ENCODE data around the gene DRD1. TPM values are rescaled to one million over a fixed set of nuclear protein-coding genes. Genes with fewer than 3 reads are reported as not detected.
A peak's percentile ranks its signal among the peaks of the same experiment; 100 is the strongest.
"Not testable (repeated sequence)": the region's sequence is repeated elsewhere in the genome, so short reads cannot be mapped to it uniquely, and the experiment has no call there.

DRD1 gene
- polyA plus RNA-seq, 1 of the 3 experiments (the other 2 are of a cell fraction) = not detected

- H3K9ac ChIP-seq = no peak overlapping the region
- DNase-seq = no peak
- no peaks in the 10 kb centered on the region for H3K27me3 ChIP-seq (ENCODE audit: insufficient read depth)
- 27% methylated on average over 3 of the region's 3 CpGs for WGBS (ENCODE audit: low lambda C conversion rate)
- ChIA-PET POLR2A (no interaction called here), CTCF (no interaction called here)
- H3K4me3 ChIP-seq (ENCODE audit: low read depth in 2 of 2, low read length in 1 of 2) = no peak overlapping the region
- no peaks in the 10 kb centered on the region for H3K36me3 ChIP-seq (replicated peaks in 1 of 2; ENCODE audit: control insufficient read depth in 1 of 2, insufficient read depth in 2 of 2, low read length in 1 of 2)
- no peak overlapping the region for H3K4me2 ChIP-seq
- no peaks in the 10 kb centered on the region for H3K9me2 ChIP-seq
- no peak overlapping the region for H2AFZ ChIP-seq (ENCODE audit: low read depth)
- no peaks in the 10 kb centered on the region for H3F3A ChIP-seq (replicated peaks; ENCODE audit: insufficient read depth)
- no peaks in the 10 kb centered on the region for H4K20me1 ChIP-seq (ENCODE audit: insufficient read depth)
- no peaks in the 10 kb centered on the region for H3K4me1 ChIP-seq (ENCODE audit: control insufficient read depth in 1 of 2, insufficient read depth in 2 of 2, low read depth in 1 of 2, low read length in 1 of 2)
- TF ChIP-seq, protein P1, sequence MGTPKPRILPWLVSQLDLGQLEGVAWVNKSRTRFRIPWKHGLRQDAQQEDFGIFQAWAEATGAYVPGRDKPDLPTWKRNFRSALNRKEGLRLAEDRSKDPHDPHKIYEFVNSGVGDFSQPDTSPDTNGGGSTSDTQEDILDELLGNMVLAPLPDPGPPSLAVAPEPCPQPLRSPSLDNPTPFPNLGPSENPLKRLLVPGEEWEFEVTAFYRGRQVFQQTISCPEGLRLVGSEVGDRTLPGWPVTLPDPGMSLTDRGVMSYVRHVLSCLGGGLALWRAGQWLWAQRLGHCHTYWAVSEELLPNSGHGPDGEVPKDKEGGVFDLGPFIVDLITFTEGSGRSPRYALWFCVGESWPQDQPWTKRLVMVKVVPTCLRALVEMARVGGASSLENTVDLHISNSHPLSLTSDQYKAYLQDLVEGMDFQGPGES (IDR thresholded peaks at IDR 0.05; ENCODE audit: low read depth, low read length) = no peak
- TF ChIP-seq GATA2 (CRISPR knock-in tag; IDR thresholded peaks at IDR 0.05) (no peak), EP300 (IDR thresholded peaks at IDR 0.05; ENCODE audit: borderline replicate concordance in 1 of 2, low read depth in 1 of 2, low read length in 1 of 2) (no peak), RFX5 (IDR thresholded peaks at IDR 0.05; ENCODE audit: low read length) (no peak), GABPA (IDR thresholded peaks at IDR 0.05; ENCODE audit: low read depth) (no peak), FOXJ3 (CRISPR knock-in tag; IDR thresholded peaks at IDR 0.05) (no peak), SMC3 (IDR thresholded peaks at IDR 0.05; ENCODE audit: low read depth, low read length) (no peak), NRF1 (IDR thresholded peaks at IDR 0.05; ENCODE audit: low read depth, low read length) (no peak), CHD2 (IDR thresholded peaks at IDR 0.05; ENCODE audit: low read length, partially characterized antibody) (no peak), NFIC (IDR thresholded peaks at IDR 0.05; ENCODE audit: borderline replicate concordance) (no peak), REST (IDR thresholded peaks at IDR 0.05; ENCODE audit: low read depth, low read length) (no peak), YY1 (IDR thresholded peaks at IDR 0.05; ENCODE audit: low read depth) (no peak), RAD21 (IDR thresholded peaks at IDR 0.05; ENCODE audit: low read length) (no peak), MEF2A (IDR thresholded peaks at IDR 0.05; ENCODE audit: borderline replicate concordance, low read depth) (no peak), JUND (IDR thresholded peaks at IDR 0.05) (no peak)
- TF ChIP-seq, protein P2, sequence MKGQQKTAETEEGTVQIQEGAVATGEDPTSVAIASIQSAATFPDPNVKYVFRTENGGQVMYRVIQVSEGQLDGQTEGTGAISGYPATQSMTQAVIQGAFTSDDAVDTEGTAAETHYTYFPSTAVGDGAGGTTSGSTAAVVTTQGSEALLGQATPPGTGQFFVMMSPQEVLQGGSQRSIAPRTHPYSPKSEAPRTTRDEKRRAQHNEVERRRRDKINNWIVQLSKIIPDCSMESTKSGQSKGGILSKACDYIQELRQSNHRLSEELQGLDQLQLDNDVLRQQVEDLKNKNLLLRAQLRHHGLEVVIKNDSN (IDR thresholded peaks at IDR 0.05; ENCODE audit: borderline replicate concordance, low read depth) = no peak
- TF ChIP-seq, protein P3, sequence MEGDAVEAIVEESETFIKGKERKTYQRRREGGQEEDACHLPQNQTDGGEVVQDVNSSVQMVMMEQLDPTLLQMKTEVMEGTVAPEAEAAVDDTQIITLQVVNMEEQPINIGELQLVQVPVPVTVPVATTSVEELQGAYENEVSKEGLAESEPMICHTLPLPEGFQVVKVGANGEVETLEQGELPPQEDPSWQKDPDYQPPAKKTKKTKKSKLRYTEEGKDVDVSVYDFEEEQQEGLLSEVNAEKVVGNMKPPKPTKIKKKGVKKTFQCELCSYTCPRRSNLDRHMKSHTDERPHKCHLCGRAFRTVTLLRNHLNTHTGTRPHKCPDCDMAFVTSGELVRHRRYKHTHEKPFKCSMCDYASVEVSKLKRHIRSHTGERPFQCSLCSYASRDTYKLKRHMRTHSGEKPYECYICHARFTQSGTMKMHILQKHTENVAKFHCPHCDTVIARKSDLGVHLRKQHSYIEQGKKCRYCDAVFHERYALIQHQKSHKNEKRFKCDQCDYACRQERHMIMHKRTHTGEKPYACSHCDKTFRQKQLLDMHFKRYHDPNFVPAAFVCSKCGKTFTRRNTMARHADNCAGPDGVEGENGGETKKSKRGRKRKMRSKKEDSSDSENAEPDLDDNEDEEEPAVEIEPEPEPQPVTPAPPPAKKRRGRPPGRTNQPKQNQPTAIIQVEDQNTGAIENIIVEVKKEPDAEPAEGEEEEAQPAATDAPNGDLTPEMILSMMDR (IDR thresholded peaks at IDR 0.05) = no peak
- no peak overlapping the region for H3K27ac ChIP-seq (ENCODE audit: low read depth in 2 of 2, low read length in 1 of 2)
- no peaks in the 10 kb centered on the region for H3K79me2 ChIP-seq (ENCODE audit: insufficient read depth)
- H3K9me3 ChIP-seq = no peaks in the 10 kb centered on the region
Measured at GRCh38 chr5:175406300-175406699, 37.7 kb downstream of the DRD1 start.

DNA sequence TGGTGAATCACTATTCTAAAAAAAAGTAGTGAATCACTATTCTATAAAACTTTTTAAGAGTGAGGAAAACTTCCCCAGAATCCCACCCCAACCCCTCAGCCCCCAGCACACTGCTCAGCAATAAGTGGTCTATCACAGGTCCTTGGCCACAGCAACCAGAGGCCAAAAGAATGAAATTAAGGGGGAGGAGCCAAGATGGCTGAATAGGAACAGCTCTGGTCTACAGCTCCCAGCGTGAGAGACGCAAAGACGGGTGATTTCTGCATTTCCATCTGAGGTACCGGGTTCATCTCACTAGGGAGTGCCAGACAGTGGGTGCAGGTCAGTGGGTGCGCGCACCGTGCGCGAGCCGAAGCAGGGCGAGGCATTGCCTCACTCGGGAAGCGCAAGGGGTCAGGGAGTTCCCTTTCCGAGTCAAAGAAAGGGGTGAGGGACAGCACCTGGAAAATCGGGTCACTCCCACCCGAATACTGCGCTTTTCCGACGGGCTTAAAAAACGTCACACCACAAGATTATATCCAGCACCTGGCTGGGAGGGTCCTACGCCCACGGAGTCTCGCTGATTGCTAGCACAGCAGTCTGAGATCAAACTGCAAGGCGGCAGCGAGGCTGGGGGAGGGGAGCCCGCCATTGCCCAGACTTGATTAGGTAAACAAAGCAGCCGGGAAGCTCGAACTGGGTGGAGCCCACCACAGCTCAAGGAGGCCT, 46.2 kb downstream of the DRD1 start:
- peak overlapping the region in 1 of 2 experiments; percentile 17; a peak in 1 of 4 replicates for H3K4me3 ChIP-seq (ENCODE audit: low read depth in 2 of 2, low read length in 1 of 2)
- H3K9me3 ChIP-seq; H3F3A ChIP-seq (replicated peaks; ENCODE audit: insufficient read depth); H3K79me2 ChIP-seq (ENCODE audit: insufficient read depth); CTCF ChIA-PET; POLR2A ChIA-PET; H3K4me2 ChIP-seq; H3K27ac ChIP-seq (ENCODE audit: low read depth in 2 of 2, low read length in 1 of 2); H3K9ac ChIP-seq; H3K27me3 ChIP-seq (ENCODE audit: insufficient read depth); H3K4me1 ChIP-seq (ENCODE audit: control insufficient read depth in 1 of 2, insufficient read depth in 2 of 2, low read depth in 1 of 2, low read length in 1 of 2); H3K9me2 ChIP-seq; DNase-seq; H4K20me1 ChIP-seq (ENCODE audit: insufficient read depth); H3K36me3 ChIP-seq (replicated peaks in 1 of 2; ENCODE audit: control insufficient read depth in 1 of 2, insufficient read depth in 2 of 2, low read length in 1 of 2); H2AFZ ChIP-seq (ENCODE audit: low read depth): not testable (repeated sequence)
- 14% methylated on average over 7 of the region's 28 CpGs for WGBS (ENCODE audit: low lambda C conversion rate)

Measured in SK-N-SH (cell line).